GM12872 (cell line): ENCODE measurements around the gene LRIF1.

Experiments
- CTCF ChIP-seq: IDR thresholded peaks from 3 replicates; pipeline ENCODE4 v1.5.1; 2011; ENCODE audit warnings: low read depth, mild to moderate bottlenecking, low read length, moderate library complexity; ENCODE audit not compliant: insufficient read depth

The LRIF1 gene

GRCh38 chr1:110979154-110979553 lies 15.4 kb upstream of the LRIF1 start:
- TF ChIP-seq CTCF, result no peak

- TF ChIP-seq CTCF, result no peak
Measured at GRCh38 chr1:110976089-110976488, 12.4 kb upstream of the LRIF1 start.

- TF ChIP-seq CTCF, result no peak
Measured at GRCh38 chr1:110975265-110975664, 11.5 kb upstream of the LRIF1 start.

GRCh38 chr1:110967256-110967655 lies 3.5 kb upstream of the LRIF1 start:
- TF ChIP-seq CTCF, result no peak

- TF ChIP-seq CTCF, result no peak
Measured at GRCh38 chr1:110964455-110964903, 757 bp upstream of the LRIF1 start.

- no peak for TF ChIP-seq CTCF
Measured at GRCh38 chr1:110962892-110963690, 631 bp downstream of the LRIF1 start.

- no peak for TF ChIP-seq CTCF
Measured at GRCh38 chr1:110961902-110962301, 1.8 kb downstream of the LRIF1 start.
